HG03378 (cell line): ENCODE measurements around the gene PDE1A.

Experiments used
- ATAC-seq: cut with Tn5 transposase; IDR thresholded peaks from one replicate; pipeline ENCODE4 v1.9.1; 2021; ENCODE audit warnings: mild to moderate bottlenecking, moderate library complexity; ENCODE audit not compliant: unreplicated experiment

The PDE1A gene

DNA sequence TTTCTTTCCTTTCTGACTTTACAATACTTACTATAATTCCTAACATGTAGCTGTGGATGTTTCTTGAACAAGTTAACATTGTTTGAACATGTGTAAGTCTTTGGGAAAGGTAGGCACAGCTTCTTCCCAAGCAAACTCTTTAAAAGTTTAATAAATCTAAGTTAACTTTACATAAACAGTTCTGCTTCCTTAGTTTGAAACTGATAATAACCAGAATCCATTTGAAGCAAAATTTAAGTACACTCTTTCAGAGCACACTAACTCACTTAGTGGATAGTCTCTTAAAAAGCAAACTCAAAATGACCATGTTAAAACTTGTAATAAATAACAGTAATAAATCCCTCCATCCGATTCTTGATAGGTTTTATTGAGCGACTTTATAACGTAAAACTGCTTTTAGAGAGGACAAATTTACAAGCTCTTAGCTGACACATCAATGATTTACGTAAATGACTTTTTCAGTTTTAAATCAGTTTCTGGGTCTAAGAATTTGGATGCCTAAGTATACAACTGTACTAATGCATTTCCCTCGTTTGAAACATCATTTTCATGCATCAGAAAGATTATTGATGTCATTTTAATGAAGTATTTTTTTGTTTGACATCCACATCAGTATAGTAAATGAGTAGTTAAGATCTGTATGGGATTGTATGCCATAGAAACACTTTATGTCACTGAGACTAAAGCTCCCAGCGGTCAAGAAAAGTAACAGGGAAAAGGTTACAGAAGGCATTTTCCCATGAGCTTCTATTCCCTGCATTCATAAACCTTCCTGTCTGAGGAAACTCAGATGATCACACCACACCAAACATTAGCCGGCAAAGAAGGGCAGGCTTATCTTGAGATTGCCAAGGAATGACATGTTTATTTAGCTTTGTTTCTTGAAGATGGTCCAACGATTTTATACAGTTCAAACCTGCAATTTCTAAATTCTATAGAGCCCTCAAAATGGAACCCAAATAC, 67.5 kb downstream of the PDE1A start:
- no peak for ATAC-seq

DNA sequence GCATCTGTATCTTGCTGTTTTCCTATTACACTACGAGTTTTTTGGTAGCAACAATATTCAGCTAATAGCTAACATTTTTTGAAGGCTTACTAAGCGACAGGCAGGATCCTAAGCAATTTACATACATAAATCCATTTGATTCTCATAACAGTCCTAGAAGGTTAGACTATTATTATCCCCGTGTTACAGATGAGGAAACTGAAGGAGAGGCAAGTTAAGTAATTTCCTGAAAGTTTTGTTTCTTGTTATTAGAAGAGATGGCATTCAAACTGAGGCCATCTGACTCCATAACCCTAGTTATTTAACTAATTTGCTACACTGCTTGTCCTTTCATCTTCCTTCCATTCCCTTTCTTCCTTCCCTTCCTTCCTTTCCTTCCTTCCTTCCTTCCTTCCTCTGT, 68.2 kb downstream of the PDE1A start:
- no peak for ATAC-seq

DNA sequence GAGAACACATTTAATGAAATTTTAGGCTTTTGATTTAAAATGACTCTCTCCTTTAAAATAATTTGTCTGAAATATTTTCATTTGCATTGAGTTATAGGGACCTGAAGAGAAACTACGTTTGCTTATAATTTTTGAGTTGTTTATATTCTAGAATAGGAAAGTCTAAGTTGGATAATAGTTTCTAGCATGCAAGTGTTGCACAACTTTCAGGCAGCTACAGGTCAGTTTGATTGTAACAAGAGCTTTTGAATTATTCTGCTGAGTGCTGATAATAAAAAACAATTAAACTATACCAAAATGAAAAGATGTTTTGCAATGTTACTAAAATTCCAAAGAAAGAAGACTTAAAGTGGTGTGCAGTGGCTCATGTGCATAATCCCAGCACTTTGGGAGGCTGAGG, 71.0 kb downstream of the PDE1A start:
- no peak for ATAC-seq

DNA sequence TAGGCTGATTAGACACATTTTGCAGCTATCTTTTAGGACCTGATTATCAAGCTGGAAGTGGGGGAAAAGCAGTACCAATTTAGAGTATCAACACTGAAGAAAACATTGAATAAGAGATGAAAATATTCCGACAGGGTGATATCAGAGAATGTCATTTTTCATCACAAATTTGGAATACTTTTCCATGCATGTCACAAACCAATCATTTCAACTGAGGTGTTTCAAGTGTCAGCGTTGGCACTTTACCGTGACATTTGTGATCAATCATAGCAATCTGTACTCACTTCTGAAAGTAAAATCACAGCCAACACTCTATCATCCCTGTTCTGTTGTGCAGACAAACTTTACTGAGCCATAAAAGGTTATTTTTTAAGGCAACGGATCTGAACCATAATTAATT, 75.4 kb downstream of the PDE1A start:
- no peak for ATAC-seq

DNA sequence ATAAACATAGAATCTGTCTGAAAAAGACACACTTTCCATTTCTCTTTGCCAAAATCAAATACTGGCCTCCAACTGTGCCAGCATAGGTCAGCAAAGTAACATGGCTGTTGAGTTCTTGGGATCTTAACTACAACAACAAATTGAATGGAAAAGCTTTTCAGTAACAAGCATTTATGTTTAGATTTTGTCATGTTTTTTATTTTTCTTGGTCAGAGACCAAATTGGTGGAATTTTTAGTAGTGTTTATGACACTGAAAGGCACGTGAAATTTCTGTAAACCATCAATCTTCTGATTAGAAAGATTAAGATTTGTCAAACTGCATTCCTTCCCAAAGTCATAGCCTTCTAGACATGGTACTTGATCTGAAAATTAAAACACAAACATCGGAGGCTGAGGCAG, 77.6 kb downstream of the PDE1A start:
- no peak for ATAC-seq

DNA sequence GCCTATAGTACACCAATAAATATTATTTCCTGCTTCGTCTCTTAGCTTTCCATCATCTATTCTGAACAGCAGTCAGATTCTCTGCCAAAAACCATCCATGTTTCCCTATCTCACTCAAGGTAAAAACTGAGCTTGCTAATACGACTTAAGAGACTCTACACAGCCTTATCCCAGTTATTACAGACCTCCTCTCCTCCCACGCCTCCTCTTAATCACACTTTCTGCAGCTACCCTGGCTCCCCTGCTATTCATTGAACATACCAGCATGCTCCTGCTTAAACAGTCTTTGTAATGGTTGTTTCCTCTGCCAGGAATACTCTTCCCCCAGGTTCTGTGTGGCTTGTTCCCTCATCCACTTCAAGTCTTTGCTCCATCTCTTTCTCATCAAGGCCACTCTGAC, 81.5 kb downstream of the PDE1A start:
- ATAC-seq: no peak

DNA sequence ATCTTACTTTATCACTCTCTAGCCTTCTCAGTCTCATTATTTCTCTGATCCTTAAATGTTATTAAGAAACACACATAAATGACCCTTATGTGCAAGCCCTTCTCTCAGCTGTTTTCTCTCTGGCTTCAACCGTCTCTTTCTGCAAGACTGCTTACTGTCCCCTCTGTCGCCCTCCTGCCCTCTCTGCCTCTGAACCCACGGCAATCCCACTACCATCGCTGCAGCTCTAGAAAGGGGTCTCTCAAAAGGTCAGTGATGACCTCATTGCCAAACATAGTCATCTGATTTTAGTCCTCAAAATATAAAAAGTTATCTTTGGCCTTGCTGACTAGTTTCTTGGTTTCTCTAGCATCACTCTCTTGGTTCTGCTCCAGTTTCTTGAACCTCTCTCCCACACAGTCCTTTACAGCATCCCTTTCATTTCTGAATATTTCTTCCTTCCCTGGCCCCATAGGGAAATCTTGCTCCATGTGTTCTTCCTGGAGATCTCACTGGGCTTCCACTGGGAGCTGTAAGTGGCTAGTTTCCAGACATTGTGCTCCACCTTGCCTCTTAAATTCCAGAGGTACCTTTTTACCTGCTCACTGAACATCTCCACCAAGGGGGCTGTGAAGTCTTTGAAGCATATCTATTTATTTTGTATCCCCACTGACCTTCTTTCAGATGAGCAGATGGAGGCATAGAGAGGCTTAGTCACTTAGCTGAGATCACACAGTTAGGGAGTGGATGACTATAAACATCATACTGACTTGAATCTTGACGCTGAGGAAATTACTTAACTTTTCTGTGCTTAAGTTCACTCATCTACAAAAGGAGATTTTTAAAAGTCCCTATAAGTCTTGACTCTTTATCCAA, 96.2 kb downstream of the PDE1A start:
- no peak for ATAC-seq

DNA sequence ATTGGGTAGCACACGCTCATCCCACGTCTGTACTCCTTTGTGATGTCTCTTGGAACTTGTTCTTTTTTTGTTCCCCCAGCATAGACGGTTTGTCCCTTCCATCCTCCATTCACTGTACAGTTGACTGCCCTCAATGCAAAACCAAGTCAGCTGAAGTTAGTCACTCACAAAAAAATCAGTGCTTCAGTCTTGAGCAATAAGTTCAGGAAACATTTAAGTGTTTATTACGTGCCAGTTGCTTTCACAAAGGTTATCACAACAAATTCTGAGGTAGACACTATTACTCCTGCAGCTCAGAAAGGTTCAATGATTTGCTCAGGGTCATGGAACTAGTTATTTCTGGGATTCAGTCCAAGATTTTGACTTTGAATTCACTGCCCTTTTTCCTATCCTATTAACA, 102.2 kb downstream of the PDE1A start:
- no peak for ATAC-seq

DNA sequence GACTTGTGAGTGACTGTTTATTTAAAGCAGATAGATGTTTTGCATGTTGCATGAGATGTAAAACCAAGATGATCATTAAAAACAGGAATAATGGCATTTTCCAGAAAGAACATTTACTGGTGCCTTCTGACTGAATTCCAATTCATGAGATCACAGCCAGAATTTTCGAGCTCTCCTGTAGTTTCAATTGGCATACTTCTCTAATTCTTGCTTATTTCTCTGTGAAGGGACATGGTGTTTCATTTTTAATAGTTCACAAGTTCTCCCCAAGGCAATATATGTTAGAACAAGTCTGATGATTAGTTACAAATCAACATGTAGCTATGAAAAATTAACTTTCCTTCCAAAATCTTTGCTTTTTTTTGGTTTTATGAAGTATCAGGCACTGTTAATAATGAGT, 105.7 kb downstream of the PDE1A start:
- ATAC-seq: no peak

DNA sequence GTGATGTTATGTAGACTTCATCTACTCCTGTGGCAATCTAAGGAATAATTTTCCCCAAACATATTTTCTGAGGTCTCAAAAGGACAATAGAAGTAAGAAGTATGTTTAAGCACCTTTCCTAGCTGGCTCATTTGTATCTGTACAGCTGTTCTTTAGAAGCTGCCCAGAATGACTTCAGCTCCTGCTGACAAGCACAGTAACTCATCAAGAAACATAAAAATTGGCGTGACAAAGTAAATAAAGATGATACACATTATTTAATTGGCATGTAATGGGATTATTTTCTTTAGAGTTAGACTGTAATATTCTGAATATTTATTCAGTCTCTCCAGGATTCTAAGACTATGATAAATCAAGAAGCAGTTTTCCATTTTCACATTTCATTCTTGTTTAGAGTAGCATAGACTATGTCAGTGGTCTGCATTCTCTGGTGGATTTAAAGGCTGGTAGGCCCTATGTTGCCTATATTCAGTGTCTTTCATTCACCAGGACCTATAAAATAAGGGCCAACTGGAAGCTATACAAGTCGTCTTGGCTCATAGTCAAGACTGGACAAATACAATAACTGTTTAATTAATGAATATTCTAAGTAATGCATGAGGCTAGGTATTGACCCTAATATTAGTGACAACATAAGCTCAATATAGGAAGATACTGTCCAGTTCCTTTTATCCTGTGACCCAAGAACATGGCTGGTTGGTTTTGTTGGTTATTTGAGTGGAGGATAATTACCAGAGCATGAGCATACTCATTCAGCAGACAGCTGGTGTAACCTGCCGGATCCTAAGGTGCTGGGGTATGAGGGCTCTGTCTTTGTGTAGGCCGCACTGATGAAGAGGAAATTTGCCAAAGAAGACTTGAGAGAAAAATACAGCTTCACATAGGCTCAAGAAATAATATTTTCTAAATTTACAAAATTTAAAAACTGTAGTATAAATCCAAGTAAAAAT, 107.0 kb downstream of the PDE1A start:
- ATAC-seq: no peak

DNA sequence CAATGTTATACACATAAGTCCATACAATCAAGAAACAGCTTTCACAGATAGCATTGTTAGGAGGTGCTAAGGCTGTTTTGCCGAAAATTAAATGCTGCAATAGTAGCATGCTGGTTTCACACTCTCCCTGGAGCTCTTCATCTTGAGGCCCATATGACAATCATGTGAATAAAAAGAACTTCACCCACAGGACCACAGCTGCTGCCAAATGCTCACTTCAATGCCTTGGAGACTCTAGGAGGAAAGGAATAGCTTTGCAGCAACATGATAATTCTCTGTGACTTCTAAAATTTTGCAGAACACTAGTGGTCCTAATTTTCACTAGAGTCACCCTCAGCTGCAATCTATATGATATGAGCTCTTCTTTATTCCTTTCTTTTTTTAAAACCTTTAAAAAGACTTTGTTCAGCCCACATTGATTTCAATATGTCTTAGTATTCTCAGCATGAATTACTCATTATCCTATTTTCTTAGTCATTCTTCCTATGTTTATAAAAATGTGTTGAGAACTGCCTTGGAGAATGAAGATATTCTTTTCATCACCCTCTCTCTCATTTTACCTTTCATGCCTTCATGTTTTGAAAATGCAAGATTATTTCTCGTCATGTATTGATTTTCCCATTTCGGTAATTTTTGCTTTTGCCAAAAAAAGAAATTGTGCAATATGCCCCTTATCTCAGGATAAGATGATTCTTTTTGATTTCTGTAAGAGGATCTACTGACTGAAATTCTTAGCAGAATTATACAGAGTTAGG, 108.2 kb downstream of the PDE1A start:
- ATAC-seq: no peak

DNA sequence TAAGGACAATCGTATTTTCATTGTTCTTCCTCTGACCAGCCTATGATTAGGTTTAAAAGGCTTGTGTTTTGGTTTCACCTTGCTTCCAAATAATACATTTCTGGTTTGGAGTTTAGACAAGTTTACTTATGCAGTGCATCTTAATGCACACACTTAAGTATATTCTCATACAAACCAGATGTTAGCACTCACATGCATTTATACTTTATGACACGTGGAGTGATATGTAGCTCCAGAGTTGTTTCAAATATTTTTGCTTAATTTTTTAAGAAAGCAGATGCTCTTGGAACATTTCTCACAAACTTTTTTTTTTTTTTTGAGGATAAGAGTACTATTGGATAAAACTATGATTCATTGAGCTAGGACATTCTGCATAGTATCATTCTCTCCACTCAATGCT, 109.9 kb downstream of the PDE1A start:
- no peak for ATAC-seq

DNA sequence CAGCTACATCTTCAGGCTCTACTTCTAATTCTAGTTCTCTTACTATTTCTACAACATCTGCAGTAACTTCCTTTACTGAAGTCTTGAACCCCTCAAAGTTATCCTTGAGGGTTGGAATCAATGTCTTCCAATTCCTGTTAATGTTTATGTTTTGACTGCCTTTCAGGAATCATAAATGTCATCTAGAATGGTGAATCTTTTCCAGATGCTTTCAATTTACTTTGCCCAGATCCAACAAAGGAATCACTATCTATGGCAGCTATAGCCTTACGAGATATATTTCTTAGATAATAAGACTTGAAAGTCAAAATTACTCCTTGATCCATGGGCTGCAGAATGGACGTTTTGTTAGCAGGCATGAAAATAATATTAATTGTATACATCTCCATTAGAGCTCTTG, 123.9 kb downstream of the PDE1A start:
- ATAC-seq: no peak

DNA sequence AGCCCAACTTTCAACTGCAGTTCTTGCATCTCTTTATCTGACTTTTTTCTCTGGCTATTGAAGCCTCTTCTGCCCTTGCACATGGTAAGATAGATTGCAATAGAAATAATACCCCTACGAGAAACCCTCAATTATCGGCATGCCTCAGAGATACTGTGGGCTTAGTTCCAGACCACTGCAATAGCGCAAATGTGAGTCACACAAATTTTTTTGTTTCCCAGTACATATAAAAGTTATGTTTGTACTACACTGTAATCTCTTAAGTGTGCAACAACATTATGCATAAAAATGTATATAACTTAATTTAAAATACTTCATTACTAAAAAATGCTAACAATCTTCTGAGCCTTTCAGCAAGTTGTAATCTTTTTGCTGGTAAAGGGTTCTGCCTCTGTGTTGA, 124.7 kb downstream of the PDE1A start:
- ATAC-seq: no peak

DNA sequence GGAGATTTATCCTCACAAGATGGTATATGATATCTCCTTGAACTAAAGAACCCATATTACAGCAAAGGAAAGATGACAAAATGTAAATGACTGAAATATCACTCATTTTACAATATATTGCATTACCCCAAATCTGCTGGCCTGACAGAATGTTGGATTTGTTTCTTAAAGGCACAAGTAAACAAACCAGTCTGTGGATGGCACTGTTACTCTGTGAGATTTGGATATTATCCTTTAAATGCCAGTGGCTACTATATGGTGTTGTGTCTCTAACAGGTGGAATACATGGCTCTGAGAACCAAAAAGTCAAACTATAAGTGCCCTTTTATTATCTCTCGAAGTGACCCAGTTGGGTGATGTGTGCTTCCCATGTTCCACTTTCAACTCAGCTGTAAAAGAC, 125.7 kb downstream of the PDE1A start:
- ATAC-seq: no peak

DNA sequence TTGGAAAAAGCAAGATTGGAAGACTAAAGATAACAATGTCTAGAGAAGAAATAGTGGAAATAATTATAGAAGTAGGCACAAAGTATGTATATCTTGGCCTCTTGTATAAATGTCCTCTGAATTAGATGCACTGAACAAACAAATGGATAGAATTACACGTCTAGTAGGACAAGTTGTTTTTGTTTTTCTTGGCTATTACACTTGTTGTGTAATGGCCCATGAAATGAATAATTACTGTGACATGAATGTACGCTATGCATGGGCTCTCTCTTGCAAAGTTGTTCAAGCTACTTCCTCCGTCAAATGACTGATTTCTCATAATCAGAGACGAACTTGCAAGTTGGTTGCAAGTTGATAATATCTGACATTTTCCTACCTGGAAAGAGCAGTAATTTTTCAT, 126.2 kb downstream of the PDE1A start:
- ATAC-seq: no peak

DNA sequence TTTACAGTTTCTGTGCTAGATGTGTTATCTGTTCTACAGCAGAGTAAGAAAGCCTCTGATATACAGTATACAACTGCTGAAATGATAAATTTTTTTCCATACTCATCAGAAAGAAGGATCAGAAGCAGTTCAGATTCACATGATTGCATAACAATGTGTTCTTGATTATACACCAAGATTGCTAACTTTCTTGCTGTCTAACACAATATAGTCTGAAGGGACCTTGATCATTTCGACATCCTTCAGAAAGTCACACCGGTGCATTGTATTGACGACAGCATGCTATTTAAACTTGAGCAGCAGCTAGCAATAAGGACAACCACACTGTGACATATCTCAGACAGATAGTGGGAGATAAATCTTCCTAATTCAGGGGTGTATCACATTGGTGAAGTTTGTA, 127.2 kb downstream of the PDE1A start:
- ATAC-seq: no peak

DNA sequence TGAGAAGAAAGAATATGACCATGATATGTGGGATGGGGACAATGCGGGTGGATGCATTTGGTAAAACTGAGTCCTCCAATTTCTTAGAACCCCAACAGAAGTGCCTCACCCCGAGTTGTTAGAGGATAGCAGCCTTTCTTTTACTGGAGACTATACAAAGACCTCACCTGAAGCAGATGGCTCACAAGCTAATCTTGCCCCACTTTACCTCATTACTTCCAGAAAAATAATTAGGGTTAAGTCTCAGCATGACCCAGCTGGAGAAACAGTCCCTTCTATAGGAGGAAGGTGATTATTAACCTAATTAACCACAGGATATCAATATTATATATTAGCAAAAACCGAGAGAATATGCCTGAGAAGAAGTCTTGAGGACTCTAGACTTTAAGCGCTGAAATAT, 128.4 kb downstream of the PDE1A start:
- no peak for ATAC-seq

DNA sequence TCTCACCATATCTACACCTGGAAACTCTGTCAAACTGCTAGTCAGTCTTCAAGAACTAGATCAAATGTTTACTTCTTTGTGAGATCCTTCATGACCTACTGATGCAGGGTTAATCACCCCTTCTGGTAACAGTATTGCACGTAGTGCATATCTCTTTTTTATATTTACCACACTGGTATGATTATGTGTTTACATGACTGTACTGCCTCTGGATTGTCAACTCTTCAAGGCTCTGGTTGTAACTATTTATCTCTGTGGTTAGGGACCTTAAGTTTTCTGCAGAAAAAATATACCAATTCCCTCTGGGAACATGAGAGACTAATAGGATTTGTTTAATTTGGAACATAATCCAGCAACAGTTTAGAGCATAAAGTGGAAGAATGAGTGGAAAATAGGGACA, 135.5 kb downstream of the PDE1A start:
- ATAC-seq: no peak

DNA sequence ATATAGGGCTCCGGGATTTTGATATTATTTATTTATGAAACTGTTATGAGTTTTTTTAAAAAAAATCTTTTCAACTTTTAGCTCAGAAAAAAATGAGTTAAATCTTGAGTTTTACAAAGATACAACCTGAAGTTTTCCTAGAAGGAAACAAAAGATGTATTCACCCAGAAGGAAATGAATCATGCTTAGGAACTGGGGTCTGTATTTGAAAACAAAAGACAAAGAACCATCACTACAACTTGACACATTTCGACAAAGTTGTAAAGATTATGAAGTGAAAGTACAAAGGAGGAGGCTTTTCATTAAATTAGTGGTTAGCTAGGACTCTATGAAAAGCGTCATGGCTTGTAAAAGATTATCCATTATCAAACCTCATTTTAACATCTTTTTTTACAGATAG, 143.3 kb downstream of the PDE1A start:
- ATAC-seq: no peak
